GM12891 (cell line): ENCODE data around the gene ODAD3.

Source experiments
- PAX5 ChIP-seq: IDR thresholded peaks from 2 replicates; pipeline ENCODE4 v1.6.1; 2011; ENCODE audit warnings: low read length, moderate library complexity, mild to moderate bottlenecking; ENCODE audit not compliant: insufficient read depth, severe bottlenecking
- POLR2A ChIP-seq: IDR thresholded peaks from 2 replicates; pipeline ENCODE4 v1.6.1; 2011; ENCODE audit warnings: low read depth, low read length, control low read depth
- POLR2AphosphoS5 ChIP-seq: IDR thresholded peaks from 2 replicates; pipeline ENCODE4 v1.6.1; 2011; ENCODE audit warnings: low read depth, low read length, control low read depth
- POU2F2 ChIP-seq: IDR thresholded peaks from 2 replicates; pipeline ENCODE4 v1.6.1; 2011; ENCODE audit warnings: low read depth, mild to moderate bottlenecking, control low read depth, low read length, moderate library complexity
- TAF1 ChIP-seq: IDR thresholded peaks from 2 replicates; pipeline ENCODE4 v1.6.1; 2011; ENCODE audit warnings: low read depth, low read length, control low read depth

- TF ChIP-seq POLR2AphosphoS5 (no peak), TAF1 (no peak), POLR2A (no peak), PAX5 (no peak), POU2F2 (no peak)
Observed at GRCh38 chr19:11378319-11379189, 56.4 kb downstream of the ODAD3 start.
